Mesodermal cell (in vitro differentiated cells): ENCODE measurements around the gene DHDDS.
A peak's percentile ranks its signal among the peaks of the same experiment; 100 is the strongest.

Source experiments
- H3K27ac ChIP-seq: 2 replicates; pipeline ENCODE4 v1.7.0; 2013; ENCODE audit warnings: mild to moderate bottlenecking, low read depth, low read length, moderate library complexity; ENCODE audit not compliant: severe bottlenecking
- H3K36me3 ChIP-seq: 2 replicates; pipeline ENCODE4 v1.7.1; 2013; ENCODE audit warnings: mild to moderate bottlenecking, low read length, moderate library complexity; ENCODE audit not compliant: control insufficient read depth, insufficient read depth
- H3K4me1 ChIP-seq: one replicate; pipeline ENCODE4 v1.7.1; 2013; ENCODE audit warnings: mild to moderate bottlenecking, low read length; ENCODE audit not compliant: insufficient read depth, control insufficient read depth, poor library complexity, severe bottlenecking
- H3K4me3 ChIP-seq: 2 replicates; pipeline ENCODE4 v1.7.0; 2013; ENCODE audit warnings: low read length, control low read depth, mild to moderate bottlenecking; ENCODE audit not compliant: insufficient read depth, poor library complexity, severe bottlenecking; ENCODE audit errors: extremely low read depth
- H3K9me3 ChIP-seq: 2 replicates; pipeline ENCODE4 v1.7.1; 2013; ENCODE audit warnings: mild to moderate bottlenecking, low read length, moderate library complexity; ENCODE audit not compliant: control insufficient read depth
- WGBS, 2 experiments: methylation state at CpG; one replicate each; pipeline ENCODE4 v1.1.5; 2013; ENCODE audit warnings: missing lambda C conversion rate in 2 of 2; ENCODE audit not compliant: insufficient coverage in 2 of 2; 5-methylcytosine and 5-hydroxymethylcytosine counted together

DHDDS gene

GRCh38 chr1:26459573-26460031 lies 27.5 kb downstream of the DHDDS start:
- H3K27ac ChIP-seq: no peak overlapping the region
- no peak overlapping the region for H3K4me3 ChIP-seq
- 96% methylated on average over 3 of the region's 3 CpGs for WGBS, 2 experiments
- H3K36me3 ChIP-seq: peaks cover 87% of the 10 kb centered on the region
- H3K9me3 ChIP-seq: no peaks in the 10 kb centered on the region
- no peaks in the 10 kb centered on the region for H3K4me1 ChIP-seq

- H3K27ac ChIP-seq: no peak overlapping the region
- H3K4me1 ChIP-seq: peaks cover 12% of the 10 kb centered on the region
- H3K36me3 ChIP-seq: peaks cover 68% of the 10 kb centered on the region
- H3K4me3 ChIP-seq: no peak overlapping the region
- no peaks in the 10 kb centered on the region for H3K9me3 ChIP-seq
- 93 to 96% methylated on average over 10 of the region's 10 CpGs for WGBS, 2 experiments
These were observed 36.8 kb downstream of the DHDDS start for GRCh38 chr1:26468911-26469310.

GRCh38 chr1:26469558-26469957 lies 37.4 kb downstream of the DHDDS start:
- peaks cover 68% of the 10 kb centered on the region for H3K36me3 ChIP-seq
- no peak overlapping the region for H3K27ac ChIP-seq
- H3K9me3 ChIP-seq: no peaks in the 10 kb centered on the region
- 90% methylated on average over 5 of the region's 5 CpGs for WGBS, 2 experiments
- no peak overlapping the region for H3K4me3 ChIP-seq
- H3K4me1 ChIP-seq: peaks cover 18% of the 10 kb centered on the region

GRCh38 chr1:26470878-26471497 lies 38.9 kb downstream of the DHDDS start:
- Histone ChIP-seq H3K4me3 (peak overlapping the region; percentile 85), H3K27ac (no peak overlapping the region), H3K9me3 (no peaks in the 10 kb centered on the region), H3K36me3 (peaks cover 62% of the 10 kb centered on the region), H3K4me1 (peaks cover 22% of the 10 kb centered on the region)
- WGBS, 2 experiments: 59 to 71% methylated on average over 8 to 12 of the region's 14 CpGs

- H3K27ac ChIP-seq: peak overlapping the region; percentile 100
- peak overlapping the region; percentile 85 for H3K4me3 ChIP-seq
- 1% methylated on average over 22 to 30 of the region's 52 CpGs for WGBS, 2 experiments
- H3K4me1 ChIP-seq: peaks cover 22% of the 10 kb centered on the region
- H3K9me3 ChIP-seq: no peaks in the 10 kb centered on the region
- peaks cover 62% of the 10 kb centered on the region for H3K36me3 ChIP-seq
These were observed 39.6 kb downstream of the DHDDS start for GRCh38 chr1:26471498-26472319.

GRCh38 chr1:26472320-26472900 lies 40.3 kb downstream of the DHDDS start, which contains the start of gene HMGN2:
Gene HMGN2 (plus strand): TSS chr1:26472440. CDS start chr1:26472613, 173 bp downstream.
- H3K9me3 ChIP-seq: no peaks in the 10 kb centered on the region
- 0% methylated on average over 19 to 46 of the region's 69 CpGs for WGBS, 2 experiments
- peak within 1 kb of the TSS; percentile 100 for H3K27ac ChIP-seq
- peak within 1 kb of the TSS; percentile 85 for H3K4me3 ChIP-seq
- peaks cover 22% of the 10 kb centered on the region for H3K4me1 ChIP-seq
- H3K36me3 ChIP-seq: peaks cover 62% of the 10 kb centered on the region

- H3K4me3 ChIP-seq: peak overlapping the region; percentile 85
- peaks cover 59% of the 10 kb centered on the region for H3K36me3 ChIP-seq
- H3K4me1 ChIP-seq: peaks cover 22% of the 10 kb centered on the region
- H3K27ac ChIP-seq: peak overlapping the region; percentile 100
- no peaks in the 10 kb centered on the region for H3K9me3 ChIP-seq
- WGBS, 2 experiments: 5 to 6% methylated on average over 41 to 42 of the region's 71 CpGs
These were observed 41.1 kb downstream of the DHDDS start for GRCh38 chr1:26472901-26473845.

GRCh38 chr1:26474818-26475217 lies 42.7 kb downstream of the DHDDS start:
- no peaks in the 10 kb centered on the region for H3K9me3 ChIP-seq
- no peak overlapping the region for H3K27ac ChIP-seq
- WGBS, 2 experiments: 83 to 100% methylated on average over 1 of the region's 1 CpG
- peaks cover 22% of the 10 kb centered on the region for H3K4me1 ChIP-seq
- H3K36me3 ChIP-seq: peaks cover 45% of the 10 kb centered on the region
- H3K4me3 ChIP-seq: no peak overlapping the region

- WGBS, 2 experiments: 78 to 90% methylated on average over 2 of the region's 3 CpGs
- peaks cover 17% of the 10 kb centered on the region for H3K4me1 ChIP-seq
These were observed 43.9 kb downstream of the DHDDS start for GRCh38 chr1:26475989-26476388.

GRCh38 chr1:26476958-26477357 lies 44.8 kb downstream of the DHDDS start:
- Histone ChIP-seq H3K4me1 (peaks cover 16% of the 10 kb centered on the region), H3K27ac (no peak overlapping the region), H3K36me3 (peaks cover 42% of the 10 kb centered on the region), H3K4me3 (no peak overlapping the region), H3K9me3 (no peaks in the 10 kb centered on the region)
- WGBS, 2 experiments: 88 to 92% methylated on average over 2 of the region's 4 CpGs

More at GRCh38 chr1:26475989-26476388, 43.9 kb downstream of the DHDDS start:
- no peak overlapping the region for H3K27ac ChIP-seq
- H3K9me3 ChIP-seq: no peaks in the 10 kb centered on the region
- no peak overlapping the region for H3K4me3 ChIP-seq
- H3K36me3 ChIP-seq: peaks cover 42% of the 10 kb centered on the region
